GM12891 (cell line): ENCODE measurements around the gene BCORL1.

Source experiments
- DNase-seq: peaks from one replicate; pipeline ENCODE4 v3.0.0; 2011; ENCODE audit warnings: low spot score; ENCODE audit not compliant: insufficient read length
- FAIRE-seq: peaks from 2 replicates; lab custom pipeline; 2011; peaks lifted over from hg19 to GRCh38; lab: Jason Lieb, UNC
- PAX5 ChIP-seq: IDR thresholded peaks from 2 replicates; pipeline ENCODE4 v1.6.1; 2011; ENCODE audit warnings: low read length, moderate library complexity, mild to moderate bottlenecking; ENCODE audit not compliant: insufficient read depth, severe bottlenecking
- POLR2A ChIP-seq: IDR thresholded peaks from 2 replicates; pipeline ENCODE4 v1.6.1; 2011; ENCODE audit warnings: low read depth, low read length, control low read depth
- POLR2AphosphoS5 ChIP-seq: IDR thresholded peaks from 2 replicates; pipeline ENCODE4 v1.6.1; 2011; ENCODE audit warnings: low read depth, low read length, control low read depth
- POU2F2 ChIP-seq: IDR thresholded peaks from 2 replicates; pipeline ENCODE4 v1.6.1; 2011; ENCODE audit warnings: low read depth, mild to moderate bottlenecking, control low read depth, low read length, moderate library complexity
- SPI1 ChIP-seq: IDR thresholded peaks from 2 replicates; pipeline ENCODE4 v1.6.1; 2011; ENCODE audit warnings: low read depth, low read length, control low read depth
- TAF1 ChIP-seq: IDR thresholded peaks from 2 replicates; pipeline ENCODE4 v1.6.1; 2011; ENCODE audit warnings: low read depth, low read length, control low read depth

BCORL1 gene

GRCh38 chrX:130079824-130080406, 97.5 kb downstream of the BCORL1 start:
- TF ChIP-seq PAX5 (no peak), POU2F2 (no peak), POLR2AphosphoS5 (no peak), SPI1 (no peak), POLR2A (no peak), TAF1 (no peak)
- DNase-seq (no peak), FAIRE-seq (peak; percentile 79)

- DNase-seq (no peak), FAIRE-seq (peak; percentile 68)
- TF ChIP-seq PAX5, result no peak
- no peak for TF ChIP-seq POLR2AphosphoS5
- no peak for TF ChIP-seq POLR2A
- TF ChIP-seq POU2F2, result no peak
- TF ChIP-seq SPI1, result no peak
- no peak for TF ChIP-seq TAF1
Observed at GRCh38 chrX:130080791-130081367, 98.4 kb downstream of the BCORL1 start.

- TF ChIP-seq POU2F2 (no peak), PAX5 (no peak), TAF1 (no peak), POLR2A (no peak), SPI1 (no peak), POLR2AphosphoS5 (no peak)
- no peak for FAIRE-seq
- DNase-seq, result no peak
Observed at GRCh38 chrX:130081421-130082045, 99.1 kb downstream of the BCORL1 start.

GRCh38 chrX:130082244-130083106, 100.0 kb downstream of the BCORL1 start:
- DNase-seq (peak; percentile 35), FAIRE-seq (peak; percentile 97)
- TF ChIP-seq POLR2AphosphoS5 (no peak), PAX5 (no peak), POLR2A (no peak), SPI1 (no peak), TAF1 (no peak), POU2F2 (no peak)

- no peak for FAIRE-seq
- no peak for DNase-seq
- TF ChIP-seq POLR2AphosphoS5 (no peak), TAF1 (no peak), POLR2A (no peak), SPI1 (no peak), PAX5 (no peak), POU2F2 (no peak)
Observed at GRCh38 chrX:130083107-130083490, 100.7 kb downstream of the BCORL1 start.

- TF ChIP-seq PAX5, result no peak
- TF ChIP-seq POU2F2, result 0 out of 2 replicates have a peak, but pooled peaks have one; percentile 29
- TF ChIP-seq POLR2A, result no peak
- no peak for TF ChIP-seq POLR2AphosphoS5
- TF ChIP-seq SPI1, result peak; percentile 85
- FAIRE-seq, result peak; percentile 97
Observed at GRCh38 chrX:130083656-130084382, 101.4 kb downstream of the BCORL1 start.

GRCh38 chrX:130084631-130085237, 102.3 kb downstream of the BCORL1 start:
- FAIRE-seq (peak; percentile 89), DNase-seq (no peak)
- TF ChIP-seq POLR2A, result peak; percentile 57
- no peak for TF ChIP-seq PAX5
- peak; percentile 79 for TF ChIP-seq SPI1
- TF ChIP-seq TAF1, result no peak
- peak; percentile 97 for TF ChIP-seq POU2F2

More at GRCh38 chrX:130083656-130084382, 101.4 kb downstream of the BCORL1 start:
- DNase-seq, result no peak
